Measurements from ENCODE around the gene TGFBR3. TPM values are rescaled to one million over a fixed set of nuclear protein-coding genes. Genes with fewer than 3 reads are reported as not detected.

The TGFBR3 gene
- total and polyA plus RNA-seq, 2 of the 8 experiments (the other 6 are each of a cell fraction or from before 2014, with no cell fraction given), result 2.0 to 6.1 TPM

DNA sequence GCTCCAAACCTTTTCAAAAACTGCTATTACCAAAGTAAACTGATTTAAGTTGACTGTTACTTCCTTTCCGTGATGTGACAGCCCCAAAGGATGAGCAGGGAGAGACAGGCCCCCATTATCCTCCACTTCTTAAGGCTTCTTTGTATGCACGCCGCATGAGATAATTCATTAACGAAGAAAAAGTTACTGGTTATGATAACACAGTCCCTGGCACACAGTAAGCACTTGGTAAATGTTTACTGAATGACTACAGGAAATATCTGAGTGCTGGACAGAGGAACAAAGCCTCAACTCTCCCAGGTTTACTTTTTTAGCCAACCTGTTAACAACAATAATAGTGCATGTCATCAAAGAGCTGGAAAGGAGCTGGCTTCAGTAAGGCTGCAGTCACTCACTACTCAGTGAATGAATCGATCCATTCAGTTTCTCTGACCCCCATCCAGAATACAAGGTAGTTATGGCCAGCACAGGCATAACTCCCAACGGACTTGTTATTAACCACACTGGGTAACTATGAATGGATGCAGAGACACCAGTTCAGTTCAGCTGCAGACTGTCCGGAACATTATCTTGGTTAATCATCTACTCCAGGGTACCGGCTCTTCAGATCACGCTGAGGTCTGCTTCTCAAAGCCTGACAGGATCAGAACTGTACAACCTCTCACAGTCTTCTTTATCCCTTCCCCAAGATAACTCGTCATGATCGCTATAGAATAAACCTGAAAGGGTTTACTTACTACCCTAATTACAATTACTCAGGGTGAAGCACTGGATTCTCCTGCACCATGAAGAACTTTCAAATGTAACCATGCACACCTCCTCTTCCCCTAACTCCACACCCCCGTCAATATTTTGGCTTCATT lies 58.3 kb downstream of the TGFBR3 start:
- H2BK5ac ChIP-seq (ENCODE audit: low read depth, low read length), result no peak overlapping the region
- H4K91ac ChIP-seq (replicated peaks; ENCODE audit: insufficient read length, low read length), result no peak overlapping the region
- ChIA-PET POLR2A (ENCODE audit: partially characterized antibody) (no interaction called here), CTCF (ENCODE audit: partially characterized antibody) (no interaction called here)
- no peak for DNase-seq (ENCODE audit: low read depth in 1 of 2, low spot score in 2 of 2)
- H3K4me1 ChIP-seq (replicated peaks in 1 of 4; ENCODE audit: control insufficient read depth in 3 of 4, insufficient read depth in 4 of 4, low read length in 3 of 4), result no peaks in the 10 kb centered on the region
- H3K36me3 ChIP-seq (ENCODE audit: control insufficient read depth in 2 of 4, insufficient read depth in 4 of 4, low read length in 3 of 4), result no peaks in the 10 kb centered on the region; a peak in 2 of 8 replicates
- H2BK120ac ChIP-seq (replicated peaks; ENCODE audit: low read depth, low read length), result no peak overlapping the region
- no peaks in the 10 kb centered on the region for H4K20me1 ChIP-seq (replicated peaks in 1 of 2; ENCODE audit: control insufficient read depth in 1 of 2, insufficient read depth in 2 of 2, low read length in 2 of 2)
- no peaks in the 10 kb centered on the region for H3K79me2 ChIP-seq (ENCODE audit: control insufficient read depth in 1 of 2, insufficient read depth in 2 of 2, low read length in 2 of 2)
- no peak overlapping the region for H3K4ac ChIP-seq (replicated peaks; ENCODE audit: insufficient read length, low read depth, low read length)
- H3K9me3 ChIP-seq (ENCODE audit: insufficient read depth in 2 of 2, low read depth in 1 of 2, low read length in 1 of 2), result no peaks in the 10 kb centered on the region
- H3K23me2 ChIP-seq (ENCODE audit: low read depth, low read length), result no peaks in the 10 kb centered on the region
- FAIRE-seq, result no peak
- H2BK15ac ChIP-seq (ENCODE audit: low read length), result no peak overlapping the region
- 87% methylated on average over 12 of the region's 12 CpGs; no CpG with 5 or more reads in 1 of the 2 experiments for WGBS, 2 experiments (ENCODE audit: extremely low coverage in 1 of 2, insufficient coverage in 1 of 2, insufficient read length in 1 of 2, insufficient replicate concordance in 2 of 2, low coverage in 1 of 2, low lambda C conversion rate in 2 of 2, missing lambda C conversion rate in 1 of 2)
- H3K23ac ChIP-seq (ENCODE audit: insufficient read length), result no peak overlapping the region
- no peak overlapping the region for H2BK12ac ChIP-seq (ENCODE audit: low read depth, low read length)
- H4K8ac ChIP-seq (ENCODE audit: extremely low read depth, insufficient read depth, low read length), result no peak overlapping the region
- H3K56ac ChIP-seq (replicated peaks; ENCODE audit: insufficient read length, low read depth, low read length), result no peak overlapping the region
- H3K4me2 ChIP-seq (ENCODE audit: insufficient read depth in 1 of 2, low read depth in 2 of 2, low read length in 2 of 2), result no peak overlapping the region
- no peak overlapping the region for H3K14ac ChIP-seq (ENCODE audit: insufficient read length)
- H3K4me3 ChIP-seq (ENCODE audit: extremely low read depth in 1 of 4, insufficient read depth in 2 of 4, low read depth in 3 of 4, low read length in 4 of 4), result no peak overlapping the region
- no peaks in the 10 kb centered on the region for H3K79me1 ChIP-seq (ENCODE audit: low read depth, low read length)
- H3K27me3 ChIP-seq (replicated peaks in 1 of 4; ENCODE audit: control insufficient read depth in 3 of 4, extremely low read depth in 1 of 4, insufficient read depth in 3 of 4, low read length in 3 of 4), result no peaks in the 10 kb centered on the region
- H2BK20ac ChIP-seq (ENCODE audit: low read length), result no peak overlapping the region
- no peak overlapping the region for H4K5ac ChIP-seq (ENCODE audit: insufficient read length, low read depth, low read length)
- H3K27ac ChIP-seq (ENCODE audit: low read depth, low read length), result no peak overlapping the region
- no peak overlapping the region for H2AFZ ChIP-seq (ENCODE audit: low read length)
- no peak overlapping the region for H2AK5ac ChIP-seq (ENCODE audit: low read depth, low read length)
- H3K18ac ChIP-seq (ENCODE audit: extremely low read depth, low read length), result no peak overlapping the region
- no peak overlapping the region for H3K9ac ChIP-seq (replicated peaks in 1 of 4; ENCODE audit: extremely low read depth in 1 of 4, low read depth in 3 of 4, low read length in 3 of 4)
- TF ChIP-seq KDM4A (IDR thresholded peaks at IDR 0.05; ENCODE audit: low read depth, low read length, severe bottlenecking) (no peak), SUZ12 (IDR thresholded peaks at IDR 0.05; ENCODE audit: low read length) (no peak), JUND (IDR thresholded peaks at IDR 0.05; ENCODE audit: low read length) (no peak), ZNF274 (IDR thresholded peaks at IDR 0.05; ENCODE audit: borderline replicate concordance, extremely low read depth, low read length) (no peak), TCF12 (IDR thresholded peaks at IDR 0.05; ENCODE audit: low read depth, low read length) (no peak), RXRA (IDR thresholded peaks at IDR 0.05; ENCODE audit: insufficient read depth, low read depth, low read length) (no peak)
- TF ChIP-seq, protein P1, sequence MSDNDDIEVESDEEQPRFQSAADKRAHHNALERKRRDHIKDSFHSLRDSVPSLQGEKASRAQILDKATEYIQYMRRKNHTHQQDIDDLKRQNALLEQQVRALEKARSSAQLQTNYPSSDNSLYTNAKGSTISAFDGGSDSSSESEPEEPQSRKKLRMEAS (IDR thresholded peaks at IDR 0.05), result no peak
- TF ChIP-seq, protein P2, sequence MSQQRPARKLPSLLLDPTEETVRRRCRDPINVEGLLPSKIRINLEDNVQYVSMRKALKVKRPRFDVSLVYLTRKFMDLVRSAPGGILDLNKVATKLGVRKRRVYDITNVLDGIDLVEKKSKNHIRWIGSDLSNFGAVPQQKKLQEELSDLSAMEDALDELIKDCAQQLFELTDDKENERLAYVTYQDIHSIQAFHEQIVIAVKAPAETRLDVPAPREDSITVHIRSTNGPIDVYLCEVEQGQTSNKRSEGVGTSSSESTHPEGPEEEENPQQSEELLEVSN (IDR thresholded peaks at IDR 0.05), result no peak

Measured in H1 (cell line).